Measurements from ENCODE around the gene BID.

The BID gene

GRCh38 chr22:17770180-17771077 is 3.8 kb downstream of the BID start:
- TF ChIP-seq, protein P1, sequence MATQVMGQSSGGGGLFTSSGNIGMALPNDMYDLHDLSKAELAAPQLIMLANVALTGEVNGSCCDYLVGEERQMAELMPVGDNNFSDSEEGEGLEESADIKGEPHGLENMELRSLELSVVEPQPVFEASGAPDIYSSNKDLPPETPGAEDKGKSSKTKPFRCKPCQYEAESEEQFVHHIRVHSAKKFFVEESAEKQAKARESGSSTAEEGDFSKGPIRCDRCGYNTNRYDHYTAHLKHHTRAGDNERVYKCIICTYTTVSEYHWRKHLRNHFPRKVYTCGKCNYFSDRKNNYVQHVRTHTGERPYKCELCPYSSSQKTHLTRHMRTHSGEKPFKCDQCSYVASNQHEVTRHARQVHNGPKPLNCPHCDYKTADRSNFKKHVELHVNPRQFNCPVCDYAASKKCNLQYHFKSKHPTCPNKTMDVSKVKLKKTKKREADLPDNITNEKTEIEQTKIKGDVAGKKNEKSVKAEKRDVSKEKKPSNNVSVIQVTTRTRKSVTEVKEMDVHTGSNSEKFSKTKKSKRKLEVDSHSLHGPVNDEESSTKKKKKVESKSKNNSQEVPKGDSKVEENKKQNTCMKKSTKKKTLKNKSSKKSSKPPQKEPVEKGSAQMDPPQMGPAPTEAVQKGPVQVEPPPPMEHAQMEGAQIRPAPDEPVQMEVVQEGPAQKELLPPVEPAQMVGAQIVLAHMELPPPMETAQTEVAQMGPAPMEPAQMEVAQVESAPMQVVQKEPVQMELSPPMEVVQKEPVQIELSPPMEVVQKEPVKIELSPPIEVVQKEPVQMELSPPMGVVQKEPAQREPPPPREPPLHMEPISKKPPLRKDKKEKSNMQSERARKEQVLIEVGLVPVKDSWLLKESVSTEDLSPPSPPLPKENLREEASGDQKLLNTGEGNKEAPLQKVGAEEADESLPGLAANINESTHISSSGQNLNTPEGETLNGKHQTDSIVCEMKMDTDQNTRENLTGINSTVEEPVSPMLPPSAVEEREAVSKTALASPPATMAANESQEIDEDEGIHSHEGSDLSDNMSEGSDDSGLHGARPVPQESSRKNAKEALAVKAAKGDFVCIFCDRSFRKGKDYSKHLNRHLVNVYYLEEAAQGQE (IDR thresholded peaks at IDR 0.05; ENCODE audit: insufficient replicate concordance, low read depth), result no peak
- TF ChIP-seq SPI1 (IDR thresholded peaks at IDR 0.05; ENCODE audit: borderline replicate concordance, low read depth), result no peak
- no peak for TF ChIP-seq GABPA (IDR thresholded peaks at IDR 0.05; ENCODE audit: low read depth)
- DNase-seq (ENCODE audit: low read depth in 1 of 2, low spot score in 1 of 2), result no peak
- H3K27me3 ChIP-seq (ENCODE audit: insufficient read depth, poor library complexity, severe bottlenecking), result no peaks in the 10 kb centered on the region
- H3K27ac ChIP-seq (replicated peaks), result peak overlapping the region; percentile 44
- no peak overlapping the region for H3K4me3 ChIP-seq (replicated peaks; ENCODE audit: insufficient read depth, low read length)

GRCh38 chr22:17769716-17770082 is 4.6 kb downstream of the BID start:
- TF ChIP-seq POLR2AphosphoS5 (IDR thresholded peaks at IDR 0.05; ENCODE audit: low read depth) (no peak), GABPA (IDR thresholded peaks at IDR 0.05; ENCODE audit: low read depth) (no peak), SPI1 (IDR thresholded peaks at IDR 0.05; ENCODE audit: borderline replicate concordance, low read depth) (no peak), CTCF (IDR thresholded peaks at IDR 0.05; ENCODE audit: insufficient read depth, low read length) (no peak)
- TF ChIP-seq, protein P1 (IDR thresholded peaks at IDR 0.05; ENCODE audit: insufficient replicate concordance, low read depth), result no peak
- H3K27me3 ChIP-seq (ENCODE audit: insufficient read depth, poor library complexity, severe bottlenecking), result no peaks in the 10 kb centered on the region
- no peak for DNase-seq (ENCODE audit: low read depth in 1 of 2, low spot score in 1 of 2)
- H3K27ac ChIP-seq (replicated peaks), result peak overlapping the region; percentile 44
- no peak overlapping the region for H3K4me3 ChIP-seq (replicated peaks; ENCODE audit: insufficient read depth, low read length)

GRCh38 chr22:17769013-17769715 is 5.1 kb downstream of the BID start:
- no peak overlapping the region for H3K4me3 ChIP-seq (replicated peaks; ENCODE audit: insufficient read depth, low read length)
- H3K27me3 ChIP-seq (ENCODE audit: insufficient read depth, poor library complexity, severe bottlenecking), result no peaks in the 10 kb centered on the region
- TF ChIP-seq CTCF (IDR thresholded peaks at IDR 0.05; ENCODE audit: insufficient read depth, low read length) (no peak), SPI1 (IDR thresholded peaks at IDR 0.05; ENCODE audit: borderline replicate concordance, low read depth) (peak; percentile 34; the same call in 1 of the 2 replicates)
- peak overlapping the region; percentile 44 for H3K27ac ChIP-seq (replicated peaks)
- no peak for DNase-seq (ENCODE audit: low read depth in 1 of 2, low spot score in 1 of 2)
